Endometrium (tissue), 2 donors: ENCODE data around the gene IGF2BP2.
"Not testable (repeated sequence)": the region's sequence is repeated elsewhere in the genome, so short reads cannot be mapped to it uniquely, and the experiment has no call there.

ENCODE experiments used
- FAIRE-seq: peaks from 2 replicates; lab custom pipeline; 2012; peaks lifted over from hg19 to GRCh38; lab: Jason Lieb, UNC
- donor health status: control.
- donor health status: control.

The IGF2BP2 gene

GRCh38 chr3:185639632-185640206 lies 185.1 kb downstream of the IGF2BP2 start:
- FAIRE-seq: no peak

- not testable (repeated sequence) for FAIRE-seq
Observed at GRCh38 chr3:185638651-185639050, 186.2 kb downstream of the IGF2BP2 start.

GRCh38 chr3:185637388-185637787 lies 187.5 kb downstream of the IGF2BP2 start:
- no peak for FAIRE-seq

DNA sequence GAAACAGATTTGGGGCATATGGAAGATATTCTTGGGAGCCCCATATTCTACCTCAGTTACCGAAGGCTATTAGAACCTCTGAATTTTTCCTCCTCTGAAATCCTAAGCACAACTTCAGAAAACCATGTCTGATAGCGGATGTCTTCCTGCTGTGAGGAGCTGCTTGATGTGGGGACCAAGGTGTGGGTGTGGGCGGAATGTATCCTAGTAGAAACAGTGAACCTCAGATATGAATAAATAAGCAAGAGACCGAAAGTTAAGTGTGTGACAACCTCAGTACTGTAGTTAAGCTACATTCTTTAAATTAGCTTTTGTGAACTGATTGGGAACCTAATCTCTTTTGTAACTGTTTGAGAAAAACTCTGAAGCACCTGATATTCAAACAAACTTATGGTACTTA lies 191.8 kb downstream of the IGF2BP2 start:
- FAIRE-seq: no peak

DNA sequence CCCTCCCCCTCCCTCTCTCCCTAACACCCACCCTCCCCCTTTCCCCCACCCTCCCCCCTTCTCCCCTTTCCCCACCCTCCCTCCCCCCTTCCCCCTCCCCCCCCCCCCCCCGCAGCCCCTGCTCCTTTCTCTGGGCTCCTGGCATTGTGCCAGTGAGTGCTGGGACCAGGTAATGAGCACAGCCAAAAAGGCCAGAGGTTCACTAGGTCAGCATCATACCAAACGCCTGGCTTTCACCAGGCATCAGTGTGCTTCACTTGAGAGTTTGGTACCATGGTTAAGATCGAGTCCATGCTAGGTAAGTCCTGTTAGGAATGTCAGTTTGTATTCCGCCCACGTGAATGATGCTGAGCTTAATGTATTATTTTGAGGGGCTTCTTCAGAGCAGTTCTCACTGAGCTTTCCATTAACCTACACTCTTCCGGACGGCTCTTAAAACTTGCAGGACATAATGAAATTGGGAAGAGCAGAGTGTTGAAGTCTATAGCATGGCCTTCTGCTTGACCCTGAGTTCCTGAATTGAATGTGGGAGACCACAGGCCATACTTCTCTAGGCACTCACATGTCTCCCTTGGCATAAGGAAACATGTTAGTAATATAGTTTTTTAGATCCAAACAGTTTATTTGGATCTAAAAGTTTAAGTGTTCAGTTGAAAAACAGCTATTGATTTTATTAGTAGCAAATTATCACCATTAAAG lies 193.2 kb downstream of the IGF2BP2 start:
- FAIRE-seq: no peak

- FAIRE-seq: no peak
Observed at GRCh38 chr3:185631108-185631507, 193.7 kb downstream of the IGF2BP2 start.

DNA sequence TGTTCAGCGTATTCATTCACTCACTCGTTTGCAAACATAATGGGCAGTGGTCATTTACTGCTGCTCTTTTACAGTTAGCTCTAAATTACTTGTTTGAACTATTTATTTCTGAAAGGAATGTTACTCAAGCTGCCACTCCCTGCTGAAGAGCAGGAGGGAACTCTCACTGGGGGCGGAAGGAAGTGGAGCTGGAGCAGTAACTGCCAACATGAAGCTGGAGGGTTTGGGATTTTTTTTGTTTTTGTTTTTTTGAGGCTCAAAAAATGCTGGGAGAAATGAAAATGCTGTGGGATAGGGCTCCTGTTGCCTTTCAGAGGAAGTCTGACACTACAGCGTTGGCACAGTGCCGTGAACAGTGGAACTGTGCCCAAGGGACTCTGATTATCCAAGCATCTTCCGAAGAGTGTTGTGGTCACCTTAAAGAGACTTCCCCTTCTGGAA lies 194.6 kb downstream of the IGF2BP2 start:
- no peak for FAIRE-seq

GRCh38 chr3:185629554-185630181 lies 195.2 kb downstream of the IGF2BP2 start:
- no peak for FAIRE-seq

DNA sequence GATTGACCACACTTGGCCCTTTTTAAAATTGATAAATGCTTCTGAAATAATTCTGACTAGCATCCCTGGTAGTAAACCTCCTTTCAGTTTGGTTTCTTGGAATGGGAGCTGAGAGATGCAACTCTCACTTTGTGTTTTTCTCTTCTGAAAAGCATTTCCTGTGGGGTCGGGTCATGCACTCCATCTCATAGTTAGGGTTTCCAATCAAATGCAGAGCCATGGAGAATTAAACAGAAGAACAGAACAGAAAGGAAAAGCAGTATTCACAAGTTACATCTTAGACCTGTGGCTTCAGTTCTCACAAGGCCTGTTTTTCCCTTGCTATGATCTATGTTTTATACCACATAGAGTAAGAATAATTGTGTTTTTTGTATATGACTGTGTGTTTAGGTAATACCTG lies 199.1 kb downstream of the IGF2BP2 start:
- FAIRE-seq: no peak

DNA sequence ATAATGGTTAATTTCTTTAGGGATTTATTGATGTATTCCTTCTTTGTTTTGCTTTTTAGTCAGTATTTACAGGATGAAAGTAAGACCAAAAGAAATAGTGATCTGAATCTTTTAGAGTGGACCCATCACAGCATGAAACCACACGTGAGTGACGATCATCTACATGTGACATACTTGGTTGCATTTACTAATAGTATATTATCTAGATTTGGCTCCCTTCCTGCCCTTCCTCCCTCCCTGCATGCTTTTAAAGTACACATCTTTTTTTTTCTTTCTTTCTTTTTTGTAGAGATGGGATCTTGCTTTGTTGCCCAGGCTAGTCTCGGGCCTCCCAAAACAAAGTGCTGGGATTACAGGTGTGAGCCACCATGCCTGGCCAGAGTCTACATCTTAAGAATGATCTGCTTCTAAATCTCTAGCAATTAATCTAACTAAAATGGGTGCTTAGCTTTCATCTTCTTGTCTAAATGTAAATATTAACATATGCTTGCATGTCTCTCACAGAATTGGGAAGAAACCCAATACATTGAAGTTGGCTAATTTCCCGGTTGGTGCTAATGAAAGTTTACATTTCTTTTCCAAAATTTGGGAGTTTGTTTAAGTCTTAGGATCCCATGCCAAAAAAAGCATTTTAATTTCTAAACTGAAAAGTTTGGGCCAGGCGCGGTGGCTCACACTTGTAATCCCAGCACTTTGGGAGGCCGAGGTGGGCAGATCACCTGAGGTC lies 200.7 kb downstream of the IGF2BP2 start:
- FAIRE-seq: no peak

- FAIRE-seq: no peak
Observed at GRCh38 chr3:185613016-185613415, 211.8 kb downstream of the IGF2BP2 start.

- no peak for FAIRE-seq
Observed at GRCh38 chr3:185606196-185606595, 218.6 kb downstream of the IGF2BP2 start.

GRCh38 chr3:185605566-185605965 lies 219.3 kb downstream of the IGF2BP2 start:
- no peak for FAIRE-seq

DNA sequence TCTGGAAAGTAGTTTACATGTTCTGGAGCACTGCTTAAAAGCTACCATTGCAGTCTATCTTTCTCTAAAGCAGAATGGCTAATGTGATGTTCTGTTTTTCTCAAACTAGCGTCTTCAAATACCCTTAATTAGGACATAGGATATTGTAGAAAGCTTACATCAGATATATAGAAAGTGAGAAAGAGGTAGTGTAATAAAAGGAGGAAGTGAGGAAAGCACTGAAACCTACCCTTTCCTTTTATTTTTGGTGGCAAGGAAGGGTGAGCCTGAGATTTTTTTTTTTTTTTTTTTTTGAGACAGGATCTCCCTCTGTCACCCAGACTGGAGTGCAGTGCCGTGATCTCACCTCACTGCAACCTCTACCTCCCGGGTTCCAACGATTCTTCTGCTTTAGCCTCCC lies 229.3 kb downstream of the IGF2BP2 start:
- FAIRE-seq: no peak

- no peak for FAIRE-seq
Observed at GRCh38 chr3:185594073-185594472, 230.8 kb downstream of the IGF2BP2 start.
